Heart left ventricle (tissue), 16 donors: ENCODE results near the gene MAP4K1. TPM values are rescaled to one million over a fixed set of nuclear protein-coding genes. Genes with fewer than 3 reads are reported as not detected.
"Not testable (repeated sequence)": the region's sequence is repeated elsewhere in the genome, so short reads cannot be mapped to it uniquely, and the experiment has no call there.

Source experiments
- ATAC-seq, 4 donors: fragments of 200-7000 bp; cut with Tn5 transposase; one replicate each; pipeline ENCODE4 v1.9.1; 2020 to 2022; ENCODE audit warnings: moderate library complexity in 4 of 4, mild to moderate bottlenecking in 3 of 4, moderate number of reproducible peaks in 1 of 4
- DNase-seq, 5 donors: peaks; one replicate each; pipeline ENCODE4 v3.0.0-alpha.2; 2020
- H3K27ac ChIP-seq, 12 donors: fragments of 200-600 bp; sonication (generic) in 4 of 12; one replicate each; pipeline versions ENCODE4 v1.5.0 to v1.8.0; 2016 to 2022; ENCODE audit warnings: mild to moderate bottlenecking in 2 of 12
- H3K27me3 ChIP-seq, 9 donors: fragments of 200-600 bp; sonication (generic) in 2 of 9; one replicate each; pipeline versions ENCODE4 v1.5.1 to v1.8.0; 2016 to 2022; ENCODE audit warnings: mild to moderate bottlenecking in 3 of 9
- H3K36me3 ChIP-seq, 9 donors: fragments of 200-600 bp; sonication (generic) in 2 of 9; one replicate each; pipeline versions ENCODE4 v1.5.0 to v1.8.0; 2018 to 2022; ENCODE audit warnings: mild to moderate bottlenecking in 2 of 9
- H3K4me1 ChIP-seq, 12 donors: fragments of 200-600 bp; sonication (generic) in 4 of 12; one replicate each; pipeline versions ENCODE4 v1.5.0 to v1.8.0; 2016 to 2022; ENCODE audit warnings: mild to moderate bottlenecking in 3 of 12
- H3K4me3 ChIP-seq, 12 donors: fragments of 200-600 bp; sonication (generic) in 4 of 12; one replicate each; pipeline versions ENCODE4 v1.5.0 to v1.8.0; 2017 to 2022; ENCODE audit warnings: mild to moderate bottlenecking in 9 of 12, moderate library complexity in 4 of 12
- H3K9me3 ChIP-seq, 12 donors: fragments of 200-600 bp; sonication (generic) in 4 of 12; one replicate each; pipeline versions ENCODE4 v1.5.0 to v1.8.0; 2016 to 2022; ENCODE audit warnings: mild to moderate bottlenecking in 1 of 12
- POLR2A ChIP-seq, 2 donors: fragments of 450-650 bp; IDR thresholded peaks; one replicate each; pipeline ENCODE4 v1.6.1; 2017; ENCODE audit warnings: antibody characterized with exemption in 2 of 2, mild to moderate bottlenecking in 2 of 2, moderate library complexity in 2 of 2
- WGBS, 4 donors: extraction: QIAGEN DNeasy Blood & Tissue Kit in 2 of 4; methylation state at CpG; one replicate each; pipeline versions ENCODE4 v1.1.5 to v1.1.7; 2013 to 2018; 5-methylcytosine and 5-hydroxymethylcytosine counted together
- intact Hi-C, 10 donors: fragments of 100-400 bp; cut with DNase I; formaldehyde crosslinking; loops; one replicate each; pipeline versions ENCODE4 v1.11.1 to v1.14.2; 2022
- polyA plus RNA-seq, 2 donors: library from polyadenylated mRNA; stranded (reverse); fragments of 200-250 nt; gene quantifications; one replicate each; pipeline ENCODE4 v1.2.3, GENCODE V29; 2013
- total RNA-seq, 9 donors: library from RNA; depleted of rRNA in 2 of 9; stranded (reverse); fragments of >200 nt in 2 of 9; fragmentation: NEBNext Ultra II Directional in 3 of 9; extraction: Animal tissue kit (Norgen Biotek cat#: 25700) in 3 of 9; gene quantifications; one replicate each; pipeline versions ENCODE4 v1.1.0 to v1.2.4, GENCODE V29; 2016 to 2023
- TF ChIP-seq, protein P1 (sequence below), 12 donors: fragments of 200-600 bp; sonication (generic) in 4 of 12; IDR thresholded peaks; one replicate each; pipeline versions ENCODE4 v1.5.0 to v1.8.0; 2018 to 2022; ENCODE audit warnings: antibody characterized with exemption in 12 of 12, mild to moderate bottlenecking in 5 of 12
- donor health status: ischemic (EF 13 %, LVEDD 7.1; RV severe dilation, severe dysfunction).
- donor health status: healthy with polysubstance abuse.
- donor health status: DM: no; HTN: yes; CAD: no.
- donor health status: DM: no; HTN: no; CAD: no.
- donor health status: ischemic (EF 25% LVEDD 6.9; RV normal size, moderate dysfunction).
- donor health status: ischemic (EF 25% LVEDD 5.7; RV mildly dilated, moderate dysfunction).
- donor health status: healthy.
- donor health status: DM: yes; HTN: yes; CAD: no.
- donor health status: ischemic (EF 35%, LVEDD 5.7; RV mildly dilated, moderate dysfunction).
- donor health status: nonischemic (EF 11% LVEDD 7.7; RV severe dilation, severe dysfunction).
- donor health status: DM: yes; HTN: yes; CAD: no.
- donor health status: PGD.
- donor health status: ischemic (EF 29% LVEDD 5.4; RV normal size, mild dysfunction).
- donor health status: nonischemic (EF 23%, LVEDD 6.1; RV moderate dilation, normal function).

MAP4K1 gene
- total and polyA plus RNA-seq, 11 donors, result 0.69 to 9.9 (median 2.7) TPM

DNA sequence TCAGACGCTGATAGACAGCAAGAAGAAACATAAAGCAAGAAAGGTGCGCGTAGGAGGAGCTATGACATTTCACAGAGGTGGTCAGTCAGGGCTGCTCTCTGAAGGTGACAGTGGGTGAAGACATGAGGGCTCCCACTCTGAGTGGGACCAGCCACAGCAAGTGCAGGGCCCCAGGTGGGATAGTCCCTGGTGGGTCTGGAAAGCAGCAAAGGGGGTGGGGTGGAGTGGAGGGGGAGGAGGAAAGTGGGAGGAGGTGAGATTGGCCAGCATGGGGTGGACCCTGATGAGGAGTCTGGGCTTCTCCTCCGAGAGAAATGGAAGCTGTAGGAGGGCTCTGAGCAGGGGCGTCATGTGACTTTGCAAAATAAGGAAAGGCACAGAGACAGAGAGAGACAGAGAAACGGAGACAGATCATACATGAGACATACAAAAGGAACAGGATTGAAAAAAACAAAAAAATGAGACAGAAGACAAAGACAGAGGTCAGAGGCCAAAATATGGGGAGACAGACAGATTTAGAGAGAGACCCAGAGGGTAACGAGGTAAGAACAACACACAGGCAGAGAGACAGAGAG, 2.7 kb downstream of the MAP4K1 start:
- no peak overlapping the region for H3K27ac ChIP-seq
- H3K4me3 ChIP-seq, result no peak overlapping the region
- H3K36me3 ChIP-seq, result peaks cover 0 to 2% (median under 1%) of the 10 kb centered on the region in 9 donors
- peaks cover 2 to 19% (median 15%) of the 10 kb centered on the region in 12 donors for H3K4me1 ChIP-seq
- ATAC-seq (no peak), DNase-seq (no peak)
- intact Hi-C loops, result loop anchor here in 6 of 10 donors (5.0 to 10.0 kb wide), 6 partner anchors 70 to 510 kb away; partner anchors contain the start of genes FAM98C (in 3 of the 6), MRPS12 (in 3 of the 6), SARS2 (in 3 of the 6) and PAK4 (in 1 of the 6)
- 71 to 84% (median 80%) methylated on average over 7 of the region's 7 CpGs for WGBS, 4 donors
- TF ChIP-seq POLR2A (IDR thresholded peaks at IDR 0.05), result no peak
- TF ChIP-seq, protein P1, sequence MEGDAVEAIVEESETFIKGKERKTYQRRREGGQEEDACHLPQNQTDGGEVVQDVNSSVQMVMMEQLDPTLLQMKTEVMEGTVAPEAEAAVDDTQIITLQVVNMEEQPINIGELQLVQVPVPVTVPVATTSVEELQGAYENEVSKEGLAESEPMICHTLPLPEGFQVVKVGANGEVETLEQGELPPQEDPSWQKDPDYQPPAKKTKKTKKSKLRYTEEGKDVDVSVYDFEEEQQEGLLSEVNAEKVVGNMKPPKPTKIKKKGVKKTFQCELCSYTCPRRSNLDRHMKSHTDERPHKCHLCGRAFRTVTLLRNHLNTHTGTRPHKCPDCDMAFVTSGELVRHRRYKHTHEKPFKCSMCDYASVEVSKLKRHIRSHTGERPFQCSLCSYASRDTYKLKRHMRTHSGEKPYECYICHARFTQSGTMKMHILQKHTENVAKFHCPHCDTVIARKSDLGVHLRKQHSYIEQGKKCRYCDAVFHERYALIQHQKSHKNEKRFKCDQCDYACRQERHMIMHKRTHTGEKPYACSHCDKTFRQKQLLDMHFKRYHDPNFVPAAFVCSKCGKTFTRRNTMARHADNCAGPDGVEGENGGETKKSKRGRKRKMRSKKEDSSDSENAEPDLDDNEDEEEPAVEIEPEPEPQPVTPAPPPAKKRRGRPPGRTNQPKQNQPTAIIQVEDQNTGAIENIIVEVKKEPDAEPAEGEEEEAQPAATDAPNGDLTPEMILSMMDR (IDR thresholded peaks at IDR 0.05), result no peak
- no peaks in the 10 kb centered on the region for H3K9me3 ChIP-seq
- no peaks in the 10 kb centered on the region for H3K27me3 ChIP-seq

DNA sequence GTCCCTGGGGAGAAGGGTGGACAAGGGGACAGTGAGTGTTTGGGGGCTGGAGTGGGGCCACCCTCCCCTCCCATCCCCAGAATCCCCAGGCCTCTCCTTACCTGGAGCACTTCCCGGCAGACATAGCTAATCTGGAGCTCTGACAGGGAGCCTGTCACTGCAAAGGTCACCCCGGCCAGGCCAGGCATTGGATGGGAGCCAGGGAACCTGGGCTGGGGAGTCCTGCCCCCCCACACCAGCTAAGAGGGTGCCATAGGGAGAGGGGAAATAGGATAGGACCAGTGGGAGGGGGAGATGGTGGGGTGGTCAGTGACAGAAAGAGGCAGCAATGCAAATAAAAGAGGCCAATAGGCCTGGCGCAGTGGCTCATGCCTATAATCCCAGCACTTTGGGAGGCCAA, 3.5 kb downstream of the MAP4K1 start:
- no peak for TF ChIP-seq POLR2A (IDR thresholded peaks at IDR 0.05)
- TF ChIP-seq, protein P1 (IDR thresholded peaks at IDR 0.05), result no peak
- H3K27ac ChIP-seq, result no peak overlapping the region
- intact Hi-C loops, result loop anchor here in 3 of 10 donors (10.0 kb wide), 4 partner anchors 69 to 511 kb away; partner anchors contain the start of genes MRPS12 (in 1 of the 3), PAK4 (in 1 of the 3) and SARS2 (in 1 of the 3)
- no peak for ATAC-seq
- no peak overlapping the region for H3K4me3 ChIP-seq
- WGBS, 4 donors, result 53 to 64% (median 60%) methylated on average over 3 of the region's 3 CpGs
- H3K4me1 ChIP-seq, result peaks cover 0 to 14% (median 9%) of the 10 kb centered on the region in 12 donors
- no peaks in the 10 kb centered on the region for H3K36me3 ChIP-seq
- H3K9me3 ChIP-seq, result no peaks in the 10 kb centered on the region
- no peaks in the 10 kb centered on the region for H3K27me3 ChIP-seq
- DNase-seq, result no peak

DNA sequence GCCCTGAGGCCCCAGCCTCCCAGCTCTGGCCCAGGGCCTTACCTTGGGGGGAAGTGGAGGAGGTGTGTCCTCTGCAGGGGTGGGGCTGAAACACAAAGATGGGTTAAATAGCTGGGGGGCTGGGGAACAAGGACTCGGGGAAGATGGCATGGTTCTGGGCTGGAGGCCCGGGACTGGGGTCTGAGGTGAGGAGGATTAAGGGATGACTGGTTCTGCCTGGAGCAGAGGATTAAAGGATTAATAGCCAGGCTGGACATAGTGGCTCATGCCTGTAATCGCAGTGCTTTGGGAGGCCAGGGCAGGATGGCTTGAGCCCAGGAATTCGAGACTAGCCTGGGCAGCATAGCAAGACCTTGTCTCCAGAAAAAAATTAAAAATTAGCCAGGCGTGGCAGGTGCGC, 11.6 kb downstream of the MAP4K1 start:
- intact Hi-C loops, result loop anchor here in 1 of 10 donors (10.0 kb wide), 1 partner anchor 339 kb away; no protein-coding TSS in a partner anchor
- ATAC-seq (no peak), DNase-seq (no peak)
- 77 to 90% (median 84%) methylated on average over 6 of the region's 6 CpGs for WGBS, 4 donors
- Histone ChIP-seq H3K4me1 (no peaks in the 10 kb centered on the region), H3K36me3 (no peaks in the 10 kb centered on the region), H3K9me3 (no peaks in the 10 kb centered on the region), H3K27ac (no peak overlapping the region), H3K27me3 (no peaks in the 10 kb centered on the region), H3K4me3 (no peak overlapping the region)
- TF ChIP-seq, protein P1 (IDR thresholded peaks at IDR 0.05), result no peak
- no peak for TF ChIP-seq POLR2A (IDR thresholded peaks at IDR 0.05)

DNA sequence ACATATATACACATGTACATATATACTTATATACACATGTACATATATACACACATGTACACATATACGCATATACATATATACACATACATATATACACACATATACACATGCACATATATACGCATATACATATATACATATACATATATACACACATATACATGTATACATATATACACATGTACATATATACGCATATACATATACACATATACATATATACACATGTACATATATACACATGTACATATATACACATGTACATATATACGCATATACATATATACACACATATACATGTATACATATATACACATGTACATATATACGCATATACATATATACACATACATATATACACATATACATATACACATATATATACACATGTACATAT, 14.9 kb downstream of the MAP4K1 start:
- not testable (repeated sequence) for H3K4me3 ChIP-seq, H3K4me1 ChIP-seq, H3K27me3 ChIP-seq, H3K36me3 ChIP-seq, H3K27ac ChIP-seq, DNase-seq, H3K9me3 ChIP-seq, ATAC-seq
- 90 to 95% (median 94%) methylated on average over 5 of the region's 5 CpGs for WGBS, 4 donors
- intact Hi-C loops, result loop anchor here in 1 of 10 donors (10.0 kb wide), 1 partner anchor 342 kb away; no protein-coding TSS in a partner anchor
